Stimulated activated naive CD4-positive, alpha-beta T cell treated with Interleukin-2 at 50 U/mL for 16 hours (primary cell): Measurements from ENCODE around the gene C8A.

ENCODE experiments used
- DNase-seq: peaks from one replicate; lab custom pipeline; 2025; lab: John Stamatoyannopoulos, UW

C8A gene

DNA sequence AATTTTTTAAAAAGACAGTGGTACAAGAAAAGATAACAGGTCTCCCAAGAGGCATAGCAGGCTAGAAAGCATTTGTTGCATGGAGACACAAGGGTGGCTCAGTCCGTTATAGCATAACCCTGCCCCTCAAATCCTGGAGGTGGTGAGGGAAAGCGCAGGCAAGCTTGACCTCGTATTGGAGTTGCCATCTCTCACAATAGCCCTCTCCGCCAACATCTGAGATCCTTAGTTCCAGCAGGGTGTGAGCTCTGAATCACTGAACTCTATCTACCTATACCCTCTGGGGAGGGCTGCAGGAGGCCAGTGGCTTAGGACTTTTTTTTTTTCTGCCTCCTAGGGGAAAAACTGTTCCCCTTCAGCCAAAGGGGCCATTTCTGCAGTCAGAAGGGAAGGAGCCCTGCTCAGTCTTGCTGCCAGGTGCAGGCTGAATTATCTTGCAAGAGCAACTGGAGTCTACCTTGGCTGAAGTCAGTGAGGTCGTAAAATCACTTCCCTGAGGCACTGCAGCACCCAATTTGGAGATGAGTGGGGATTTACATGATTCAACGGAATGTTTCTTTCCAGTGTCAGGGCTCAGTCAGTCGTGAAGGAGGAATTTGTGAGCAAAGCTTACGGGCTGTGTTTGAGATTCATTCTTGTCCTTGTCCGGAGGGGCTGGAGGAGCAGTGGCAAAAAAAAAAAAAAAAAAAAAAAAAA, 17.2 kb upstream of the C8A start:
- DNase-seq, result no peak

DNA sequence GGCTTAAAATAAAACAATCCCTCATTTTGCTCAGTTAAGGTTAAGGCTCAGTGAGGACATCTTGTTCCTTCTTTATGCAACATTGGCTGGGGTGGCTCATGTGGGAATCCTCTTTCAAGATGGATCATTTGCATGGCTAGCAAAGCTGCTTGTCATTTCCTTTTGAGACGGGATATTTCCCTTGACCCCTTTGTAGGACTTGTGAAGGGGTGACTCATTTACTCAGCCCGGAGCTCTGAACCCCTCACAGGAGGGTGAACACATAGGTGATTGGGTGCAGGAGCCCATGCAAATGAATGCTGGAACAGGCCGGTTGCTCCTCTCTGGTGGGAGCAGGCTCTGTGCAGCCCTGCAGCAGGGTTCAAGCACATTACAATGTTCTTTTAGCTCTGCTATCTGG, 15.8 kb upstream of the C8A start:
- no peak for DNase-seq

DNA sequence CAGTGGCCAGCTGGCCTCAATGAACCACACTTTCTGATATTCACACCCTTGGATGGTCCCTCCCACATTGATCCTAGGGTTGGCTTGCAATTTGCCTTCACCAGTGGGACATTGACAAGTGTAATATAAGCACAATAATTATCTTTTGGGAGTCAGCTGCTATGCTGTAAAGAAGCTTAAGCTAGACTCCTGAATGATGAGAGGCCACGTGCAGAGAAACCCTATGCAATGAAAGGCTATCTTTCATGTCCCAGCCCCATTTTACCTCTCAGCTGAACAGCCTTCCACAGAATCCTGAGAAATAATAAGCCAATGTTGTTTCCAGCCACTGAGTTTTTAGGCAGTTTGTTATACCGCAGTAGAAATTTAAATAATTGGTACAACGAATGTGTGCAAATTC, 11.1 kb upstream of the C8A start:
- DNase-seq, result no peak

DNA sequence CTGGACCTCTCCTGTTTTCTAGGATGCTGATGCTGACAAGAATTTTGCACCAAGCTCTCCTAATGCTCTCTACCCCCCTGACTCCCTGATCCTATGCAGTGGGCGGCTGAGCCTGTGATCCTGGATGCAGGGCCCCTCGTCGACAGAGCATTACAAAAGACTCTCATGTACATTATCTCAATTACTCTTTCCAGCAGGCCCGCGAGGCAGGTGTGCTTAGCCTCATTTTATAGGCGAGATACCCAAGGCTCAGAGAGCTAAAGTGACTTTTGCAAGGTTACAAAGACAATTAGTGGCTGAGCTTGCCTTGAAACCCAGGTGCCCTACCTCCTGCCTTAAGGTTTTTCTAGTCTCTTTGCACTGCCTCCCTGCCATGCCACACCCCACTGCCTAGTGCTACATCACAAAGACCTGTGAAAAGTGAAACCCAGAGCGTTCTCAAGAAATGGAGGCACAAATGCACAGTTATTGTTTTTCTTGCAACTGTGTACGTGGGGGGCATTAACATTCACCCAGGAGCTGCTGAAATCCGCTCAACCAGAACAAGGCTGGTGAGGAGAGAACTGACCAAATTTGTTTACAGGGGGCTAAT, 10.0 kb upstream of the C8A start:
- no peak for DNase-seq

DNA sequence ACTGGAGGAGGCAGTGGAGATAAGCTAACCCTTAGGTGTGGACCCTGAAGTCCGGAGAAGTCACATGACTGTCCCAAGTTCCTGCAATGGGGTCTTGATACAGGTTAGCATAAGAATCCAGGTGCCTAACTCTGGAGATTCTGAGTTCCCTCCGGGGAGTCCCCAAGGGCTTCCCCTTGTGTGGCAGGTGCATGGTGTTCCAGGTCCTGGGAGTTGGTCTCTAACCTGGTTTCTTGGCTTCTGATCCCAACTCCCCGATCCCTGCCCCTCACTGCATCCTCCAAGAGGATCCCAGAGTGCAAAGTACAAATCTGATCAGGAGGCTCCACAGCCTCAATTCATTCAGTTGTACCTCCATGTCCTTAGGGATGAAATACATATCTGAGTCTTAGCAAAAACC, 9.3 kb upstream of the C8A start:
- no peak for DNase-seq

DNA sequence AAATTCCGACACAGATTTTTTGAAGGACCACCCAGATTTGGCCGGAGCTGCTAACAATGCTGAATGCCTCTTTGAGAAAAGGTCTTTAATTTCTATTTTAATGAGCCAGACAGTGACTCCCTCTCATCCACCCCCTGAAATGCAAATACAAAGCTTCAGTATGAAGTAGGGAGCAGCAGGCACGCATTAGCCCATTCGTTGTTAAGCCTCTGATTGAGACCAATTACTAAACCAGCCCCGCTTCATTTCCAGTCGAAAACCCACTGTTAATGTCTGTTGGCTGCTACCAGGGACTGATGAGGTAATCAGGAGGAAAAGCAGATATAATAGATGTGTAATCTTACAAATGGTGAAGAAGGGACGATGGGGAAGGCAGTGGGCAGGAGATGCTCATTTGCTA, 4.8 kb upstream of the C8A start:
- no peak for DNase-seq

DNA sequence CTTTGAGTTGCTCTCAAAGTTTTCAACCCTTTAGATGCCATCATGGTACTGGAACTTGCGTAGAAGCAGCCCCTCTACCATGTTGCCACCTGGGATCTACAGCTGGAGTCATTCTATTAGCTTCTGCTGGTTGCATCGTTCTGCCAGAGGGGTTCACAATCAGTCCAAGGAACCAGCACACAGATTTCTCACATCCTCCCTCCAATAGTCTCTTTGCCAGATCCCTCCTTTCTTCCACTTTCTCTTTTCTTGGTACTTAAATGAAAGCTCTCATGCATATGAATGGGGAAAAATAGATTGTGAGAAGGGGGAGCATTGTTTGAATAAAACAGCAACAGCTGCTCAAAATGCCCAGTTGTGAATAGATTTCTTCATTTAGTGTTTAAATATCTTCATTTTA, 4.2 kb upstream of the C8A start:
- DNase-seq, result no peak

DNA sequence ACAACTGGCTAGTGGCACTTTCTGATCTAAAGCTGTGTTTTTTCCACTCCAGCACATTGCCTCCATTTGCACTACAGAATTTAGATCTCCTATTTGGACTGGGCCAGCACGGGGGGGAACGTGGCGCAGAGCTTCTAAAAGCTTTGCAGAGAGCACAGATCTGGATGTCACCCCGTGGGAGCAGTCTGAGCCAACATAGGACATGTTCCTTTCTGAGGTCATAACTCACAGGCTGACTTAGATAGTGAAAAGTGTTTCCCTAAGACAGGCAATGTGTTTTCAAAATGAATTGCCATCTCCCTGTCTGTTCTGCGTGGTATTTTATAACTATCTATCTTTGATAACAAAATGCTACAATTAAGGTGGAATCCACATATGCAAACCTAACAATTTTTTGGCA, 3.7 kb upstream of the C8A start:
- no peak for DNase-seq

DNA sequence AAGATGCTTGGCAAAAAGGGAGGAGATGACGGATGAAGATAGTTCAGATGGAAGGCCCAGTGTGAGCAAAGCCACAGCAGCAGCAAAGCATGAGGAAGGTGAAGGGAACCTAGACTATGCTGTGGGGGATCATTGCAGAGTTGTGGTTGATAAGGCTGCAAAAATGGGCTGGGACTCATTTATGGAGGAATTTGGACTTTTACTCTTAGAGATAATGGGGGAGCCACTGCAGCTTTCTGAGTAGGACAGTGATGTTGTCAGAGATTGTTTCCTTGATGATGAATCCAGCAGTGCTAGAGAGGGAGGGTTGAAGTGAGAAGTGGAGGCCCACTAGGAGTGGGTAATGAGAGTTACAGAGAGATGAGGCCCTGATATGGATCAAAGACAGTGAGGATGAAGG, 2.1 kb upstream of the C8A start:
- no peak for DNase-seq

DNA sequence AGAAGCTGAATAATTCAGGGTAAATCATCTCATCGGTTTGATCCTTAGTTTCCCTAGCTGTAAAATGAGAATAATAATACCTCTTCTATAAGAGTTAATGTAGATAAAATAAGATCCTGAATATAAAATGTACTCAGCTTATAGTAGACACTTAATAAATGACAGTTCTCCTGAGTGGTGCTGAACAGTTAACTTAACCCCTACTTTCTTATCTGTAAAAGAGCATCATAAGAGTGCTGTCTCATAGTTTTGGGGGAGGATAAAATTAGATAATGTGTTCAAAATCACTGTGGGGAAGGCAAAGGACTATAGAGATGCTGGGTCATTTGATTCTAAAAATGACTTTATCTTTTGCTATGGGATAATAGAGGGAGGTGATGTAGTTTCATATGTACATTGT, 593 bp downstream of the C8A start:
- DNase-seq, result no peak

DNA sequence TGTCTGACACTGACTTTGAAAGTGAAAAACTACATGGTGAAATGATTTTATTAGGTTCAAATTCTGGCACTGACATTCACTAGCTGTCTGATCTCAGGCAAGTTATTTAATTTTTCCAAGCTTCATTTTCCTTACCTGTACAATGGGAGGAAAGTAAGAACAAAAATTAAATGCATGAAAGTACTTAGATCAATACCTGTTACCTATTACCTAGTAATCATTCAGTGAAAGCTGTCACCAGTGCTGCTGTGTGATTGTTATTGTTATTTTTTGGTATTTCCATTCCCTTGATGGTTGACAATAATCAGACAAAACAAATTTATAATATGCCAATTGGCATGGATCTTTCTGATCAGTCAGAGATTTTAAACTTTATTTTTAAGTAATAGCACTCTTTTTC, 1.6 kb downstream of the C8A start:
- DNase-seq, result no peak

DNA sequence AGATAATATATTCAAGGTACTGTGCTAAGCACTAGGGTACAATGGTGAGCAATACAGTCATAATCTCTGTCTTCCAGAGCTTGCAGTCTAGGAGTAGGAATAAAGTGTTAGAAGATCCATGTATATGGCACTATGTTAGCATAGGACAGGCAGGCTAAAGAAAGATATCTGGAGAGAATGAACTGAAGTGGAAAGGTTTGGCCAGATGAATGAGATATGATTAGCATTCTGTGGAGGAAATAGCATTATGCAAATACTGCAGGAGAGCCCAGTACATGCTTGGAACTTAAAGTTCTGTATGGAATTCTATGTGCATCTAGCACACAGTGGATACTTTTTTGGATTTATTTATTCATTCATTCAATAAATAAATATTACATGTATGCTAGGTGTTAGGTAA, 4.7 kb downstream of the C8A start:
- DNase-seq, result no peak

DNA sequence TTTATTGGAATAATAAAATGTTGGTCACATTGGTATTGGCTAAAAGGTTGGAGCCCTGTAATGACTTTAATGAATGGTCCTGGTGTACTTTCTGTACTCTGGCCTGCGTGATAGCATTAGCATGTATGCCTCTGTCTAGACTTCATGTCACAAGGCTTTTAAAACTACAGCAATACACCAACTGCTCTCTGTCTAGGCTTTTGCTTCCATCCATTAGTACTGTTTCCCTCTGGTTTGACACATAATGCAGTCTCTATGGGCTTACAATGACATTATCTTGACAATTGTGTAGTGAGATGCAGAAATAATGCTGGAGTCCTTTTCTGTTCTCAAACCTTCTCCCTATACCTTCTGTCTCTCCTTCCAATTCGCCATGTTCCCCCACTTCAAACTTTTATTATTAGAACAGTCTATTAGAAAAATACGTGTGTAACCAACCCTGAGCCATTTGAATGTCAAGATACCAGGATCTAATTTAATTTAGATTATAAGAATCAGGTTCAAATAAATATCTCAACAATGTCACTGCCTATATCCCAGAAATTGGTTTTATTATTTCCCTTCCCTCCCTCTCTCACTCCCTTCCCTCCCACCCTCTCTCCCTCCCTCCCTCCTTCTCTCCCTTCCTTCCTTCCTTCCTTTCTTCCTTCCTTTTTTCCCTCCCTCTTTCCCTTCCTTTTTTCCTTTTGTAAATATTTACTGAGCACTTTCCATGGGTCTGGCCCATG, 8.8 kb downstream of the C8A start:
- no peak for DNase-seq

DNA sequence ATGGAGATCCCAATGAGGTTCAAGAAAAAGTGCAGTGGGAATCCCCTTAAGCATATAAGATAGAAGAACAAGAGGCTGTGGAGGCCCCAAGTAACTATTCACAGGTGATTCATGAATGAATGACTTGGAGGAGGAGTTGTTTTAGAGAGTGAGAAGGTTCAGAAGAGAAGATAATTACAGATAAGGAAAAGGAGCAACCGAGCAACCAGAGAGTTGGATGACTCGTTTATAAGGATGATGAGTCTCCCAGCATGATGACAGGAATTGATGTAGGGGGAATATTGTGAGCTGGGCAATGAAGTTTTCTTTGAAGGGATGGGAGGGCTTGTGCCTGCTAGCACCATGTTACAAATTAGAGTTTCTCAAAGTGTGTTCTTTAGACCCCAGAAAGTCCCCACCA, 9.8 kb downstream of the C8A start:
- no peak for DNase-seq

DNA sequence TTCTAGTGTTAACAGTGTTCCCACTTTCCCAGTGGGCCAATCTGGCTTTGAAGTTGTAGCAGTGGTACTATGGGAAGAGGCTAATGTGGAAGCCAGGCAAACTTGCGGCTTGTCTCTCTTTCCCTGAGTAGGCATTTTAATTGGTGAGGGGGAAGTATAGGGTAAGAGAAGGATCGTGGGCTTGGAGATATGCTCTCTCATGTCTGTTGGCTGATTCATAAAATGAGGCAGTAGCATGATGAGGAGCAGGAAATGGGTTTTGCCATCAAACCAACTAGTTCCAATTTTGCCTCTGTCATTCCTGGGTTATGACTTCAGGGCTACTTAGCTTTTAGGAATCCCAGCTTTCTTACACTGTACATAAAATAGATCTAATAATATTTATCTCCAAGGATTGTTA, 12.1 kb downstream of the C8A start:
- DNase-seq, result no peak

DNA sequence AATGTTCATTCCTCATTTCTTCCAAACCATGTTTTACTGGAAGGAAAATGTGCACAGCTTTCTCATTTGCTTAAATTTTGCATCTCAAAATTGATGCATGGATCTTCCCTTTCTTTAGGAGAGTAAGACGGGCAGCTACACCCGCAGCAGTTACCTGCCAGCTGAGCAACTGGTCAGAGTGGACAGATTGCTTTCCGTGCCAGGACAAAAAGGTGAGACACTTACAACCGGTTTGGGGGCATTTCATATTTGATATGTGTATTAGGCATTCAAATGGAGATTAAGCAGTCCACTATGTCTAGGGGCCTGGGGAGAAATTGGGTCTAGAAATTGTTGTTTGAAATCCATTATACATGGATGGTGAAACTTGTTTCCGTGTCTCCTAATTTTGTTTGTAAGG, 12.9 kb downstream of the C8A start:
- DNase-seq, result no peak

DNA sequence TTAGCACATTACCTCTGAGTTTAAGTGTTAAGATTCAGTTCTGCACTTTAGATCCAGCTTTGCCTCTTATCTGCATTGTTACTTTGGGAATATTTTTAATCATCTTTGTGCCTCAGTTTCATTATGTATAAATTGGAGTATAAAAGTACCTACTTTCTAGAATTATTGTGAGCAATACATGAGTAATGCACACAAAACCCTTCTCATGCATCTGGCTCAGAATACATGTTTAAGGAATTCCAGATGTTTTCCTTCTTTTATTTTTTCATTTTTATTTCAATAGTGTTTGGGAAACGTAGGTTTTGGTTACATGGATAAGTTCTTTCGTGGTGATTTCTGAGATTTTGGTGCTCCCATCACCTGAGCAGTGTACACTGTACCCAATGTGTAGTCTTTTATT, 14.2 kb downstream of the C8A start:
- DNase-seq, result no peak

DNA sequence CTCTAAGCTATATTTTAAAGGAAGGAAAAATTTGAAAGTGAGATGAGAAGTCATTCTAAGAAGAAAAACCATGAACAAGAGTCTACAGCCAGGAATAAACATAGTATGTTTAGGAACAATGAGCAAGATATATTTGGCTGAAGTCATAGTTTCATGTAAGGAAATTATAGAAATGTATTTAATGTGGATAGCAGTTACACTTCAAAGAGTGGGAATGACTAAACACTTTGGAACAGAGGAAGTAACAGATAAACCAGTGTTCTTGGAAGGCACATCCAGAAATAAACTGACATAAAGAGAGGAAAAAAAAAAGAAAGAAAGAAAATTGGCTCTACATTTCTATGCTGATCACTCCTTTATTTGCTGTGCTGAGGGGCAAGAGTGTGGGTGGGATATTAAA, 18.0 kb downstream of the C8A start:
- no peak for DNase-seq

DNA sequence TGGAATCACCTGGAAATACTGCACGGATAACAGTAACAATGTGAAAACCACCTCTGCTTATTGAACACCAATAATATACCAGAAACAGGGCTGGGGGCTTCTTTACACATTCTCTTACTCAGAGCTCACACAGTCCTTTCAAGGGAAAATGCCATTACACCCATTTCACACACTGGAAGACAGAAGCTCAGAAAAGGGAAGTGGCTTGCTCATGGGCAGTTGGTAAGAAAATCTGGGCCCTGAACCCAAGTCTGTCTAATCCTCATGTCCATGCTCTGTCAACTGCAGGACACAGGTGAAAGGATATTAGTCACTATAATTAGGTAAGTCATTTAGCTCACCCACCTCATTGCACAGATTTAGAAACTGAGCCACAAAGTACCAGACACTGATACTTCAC, 18.6 kb downstream of the C8A start:
- no peak for DNase-seq

DNA sequence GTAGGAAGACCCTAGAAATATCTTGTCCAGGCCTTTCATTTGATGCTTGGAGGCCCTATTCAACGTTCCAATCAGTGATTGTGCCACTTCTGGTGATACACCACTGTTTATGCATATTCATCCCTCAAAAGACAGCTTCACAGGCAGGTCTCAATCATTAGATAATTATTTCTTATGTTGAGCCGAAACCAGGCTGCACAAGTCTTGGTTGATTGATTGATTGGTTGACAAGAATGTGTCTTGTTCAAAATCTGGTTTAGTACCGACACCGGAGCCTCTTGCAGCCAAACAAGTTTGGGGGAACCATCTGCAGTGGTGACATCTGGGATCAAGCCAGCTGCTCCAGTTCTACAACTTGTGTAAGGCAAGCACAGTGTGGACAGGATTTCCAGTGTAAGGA, 20.1 kb downstream of the C8A start:
- no peak for DNase-seq

DNA sequence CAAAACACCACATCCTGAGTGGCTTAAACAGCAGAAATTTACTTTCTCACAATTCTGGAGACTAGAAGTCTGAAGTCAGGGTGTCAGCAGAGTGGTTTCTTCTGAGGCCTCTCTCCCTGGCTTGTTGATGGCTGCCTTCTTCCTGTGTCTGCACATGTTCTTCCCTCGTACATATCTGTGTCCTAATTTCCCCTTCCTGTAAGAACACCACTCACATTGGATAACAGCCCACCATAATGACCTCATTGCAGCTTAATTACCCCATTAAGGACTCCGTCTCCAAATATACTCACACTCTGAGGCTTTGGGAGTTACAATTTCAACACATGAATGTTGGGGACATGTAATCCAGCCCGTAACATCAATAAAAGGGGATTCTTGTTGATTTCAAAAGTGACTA, 23.4 kb downstream of the C8A start:
- no peak for DNase-seq

DNA sequence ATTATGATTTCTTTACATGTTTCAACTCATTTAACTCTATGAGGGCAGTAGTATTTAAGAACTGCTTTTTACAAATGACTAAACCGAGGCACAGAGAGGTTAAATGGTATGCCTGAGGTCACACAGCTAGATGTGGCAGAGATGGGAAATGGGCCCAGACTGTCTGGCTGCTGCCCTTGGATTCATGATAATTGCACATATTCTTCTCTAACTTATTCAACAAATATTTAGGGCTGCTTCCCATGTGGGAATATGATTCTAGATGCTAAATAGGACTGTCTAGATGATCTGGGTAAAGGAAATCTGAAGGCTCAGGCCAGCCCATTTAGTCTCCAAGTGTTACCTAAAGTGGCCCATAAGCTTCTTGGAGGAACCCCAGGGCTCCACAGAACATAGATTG, 26.2 kb downstream of the C8A start:
- DNase-seq, result no peak

DNA sequence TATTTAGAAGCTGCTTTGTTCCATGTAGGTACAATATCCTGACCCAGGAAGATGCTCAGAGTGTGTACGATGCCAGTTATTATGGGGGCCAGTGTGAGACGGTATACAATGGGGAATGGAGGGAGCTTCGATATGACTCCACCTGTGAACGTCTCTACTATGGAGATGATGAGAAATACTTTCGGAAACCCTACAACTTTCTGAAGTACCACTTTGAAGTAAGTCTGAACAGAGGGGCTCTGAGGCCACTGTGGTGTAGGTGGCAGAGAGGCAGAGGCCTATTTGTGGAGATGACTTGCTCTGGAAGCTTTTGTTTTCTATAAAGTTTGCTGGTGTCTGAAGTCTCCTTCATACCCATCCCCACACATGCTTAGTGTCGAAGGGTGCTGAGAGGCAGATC, 26.8 kb downstream of the C8A start:
- DNase-seq, result no peak

DNA sequence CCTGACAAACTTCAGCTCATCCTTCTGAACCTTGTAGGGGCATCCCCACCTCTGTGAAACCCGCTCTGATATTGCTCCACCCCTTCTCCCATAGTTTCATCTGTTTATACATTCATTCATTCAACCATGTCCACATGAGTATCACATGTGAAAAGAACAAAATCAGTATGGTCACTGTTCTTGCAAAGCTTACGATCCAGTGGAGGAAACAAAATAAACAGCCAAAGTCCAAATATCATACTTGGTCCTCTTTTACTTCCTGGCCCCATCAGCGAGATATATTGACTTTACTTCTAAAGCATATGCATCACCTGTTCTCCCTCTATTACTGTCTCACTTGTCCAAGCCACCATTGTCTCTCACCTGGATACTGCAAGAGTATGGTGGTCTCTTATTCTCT, 35.6 kb downstream of the C8A start:
- no peak for DNase-seq
